Neural cell (in vitro differentiated cells): ENCODE measurements around the gene SLC6A3. TPM values are rescaled to one million over a fixed set of nuclear protein-coding genes. Genes with fewer than 3 reads are reported as not detected.

ENCODE experiments used
- H2AFZ ChIP-seq: fragments of 200-600, 300-800 bp; sonication (generic), shearing (Covaris generic); 2 replicates; pipeline ENCODE4 v1.6.0; 2014; ENCODE audit warnings: low read depth, mild to moderate bottlenecking, antibody characterized with exemption, low read length, moderate library complexity
- H3F3A ChIP-seq: fragments of 200-600 bp; shearing (Covaris generic); 2 replicates; pipeline ENCODE4 v1.6.1; 2016; ENCODE audit warnings: mild to moderate bottlenecking, moderate library complexity, mixed read lengths, antibody characterized with exemption, low read length; ENCODE audit not compliant: insufficient read depth, poor library complexity, severe bottlenecking
- H3K27ac ChIP-seq: fragments of 200-600, 300-800 bp; sonication (generic), shearing (Covaris generic); 2 replicates; pipeline ENCODE4 v1.5.1; 2014; ENCODE audit warnings: mild to moderate bottlenecking, low read length, moderate library complexity
- H3K27me3 ChIP-seq: fragments of 300-800, 200-600 bp; sonication (generic), shearing (Covaris generic); 2 replicates; pipeline ENCODE4 v1.6.0; 2014; ENCODE audit warnings: mild to moderate bottlenecking, low read depth, low read length, moderate library complexity; ENCODE audit not compliant: insufficient read depth
- H3K36me3 ChIP-seq: fragments of 300-800, 200-600 bp; sonication (generic), shearing (Covaris generic); 2 replicates; pipeline ENCODE4 v1.5.1; 2014; ENCODE audit warnings: mild to moderate bottlenecking, antibody characterized with exemption, low read length, moderate library complexity; ENCODE audit not compliant: insufficient read depth
- H3K4me2 ChIP-seq: fragments of 300-800, 200-600 bp; sonication (generic), shearing (Covaris generic); 2 replicates; pipeline ENCODE4 v1.6.0; 2014; ENCODE audit warnings: mild to moderate bottlenecking, low read length
- H3K4me3 ChIP-seq: fragments of 300-800, 200-600 bp; sonication (generic), shearing (Covaris generic); 2 replicates; pipeline ENCODE4 v1.5.1; 2014; ENCODE audit warnings: mild to moderate bottlenecking, low read length, moderate library complexity
- H3K79me2 ChIP-seq: fragments of 200-600 bp; shearing (Covaris generic); replicated peaks from 2 replicates; pipeline ENCODE4 v1.6.0; 2014; ENCODE audit warnings: mild to moderate bottlenecking, low read length, moderate library complexity; ENCODE audit not compliant: insufficient read depth
- H3K9ac ChIP-seq: fragments of 300-800, 200-600 bp; sonication (generic), shearing (Covaris generic); 2 replicates; pipeline ENCODE4 v1.6.1; 2016; ENCODE audit warnings: mild to moderate bottlenecking, low read length, mixed read lengths
- H3K9me2 ChIP-seq: fragments of 200-600 bp; shearing (Covaris generic); 2 replicates; pipeline ENCODE4 v1.6.1; 2016; ENCODE audit warnings: mild to moderate bottlenecking, low read length, mixed read lengths; ENCODE audit not compliant: insufficient read depth
- H3K9me3 ChIP-seq: fragments of 200-600, 300-800 bp; sonication (generic), shearing (Covaris generic); 2 replicates; pipeline ENCODE4 v1.6.1; 2016; ENCODE audit warnings: mild to moderate bottlenecking, mixed run types, low read length, moderate library complexity, mixed read lengths
- H4K20me1 ChIP-seq: fragments of 200-600 bp; shearing (Covaris generic); 2 replicates; pipeline ENCODE4 v1.6.1; 2016; ENCODE audit warnings: mild to moderate bottlenecking, mixed run types; ENCODE audit not compliant: insufficient read depth
- EP300 ChIP-seq: fragments of 450-650 bp; conservative IDR thresholded peaks from 2 replicates; pipeline ENCODE4 v1.6.1; 2014; ENCODE audit warnings: antibody characterized with exemption, mild to moderate bottlenecking, moderate library complexity; ENCODE audit not compliant: poor library complexity, severe bottlenecking
- EZH2 ChIP-seq: fragments of 200-600, 300-800 bp; shearing (Covaris generic), sonication (generic); IDR thresholded peaks from 2 replicates; pipeline ENCODE4 v1.6.1; 2014; ENCODE audit warnings: antibody characterized with exemption, low read length, borderline replicate concordance, mild to moderate bottlenecking; ENCODE audit not compliant: insufficient read depth, poor library complexity, severe bottlenecking
- REST ChIP-seq: IDR thresholded peaks from 2 replicates; pipeline ENCODE4 v1.6.1; 2012; ENCODE audit warnings: borderline replicate concordance
- TAF1 ChIP-seq: IDR thresholded peaks from 2 replicates; pipeline ENCODE4 v1.6.1; 2012; ENCODE audit warnings: low read depth
- polyA plus RNA-seq: library from polyadenylated mRNA; depleted of rRNA; stranded (reverse); fragments of >200 nt; gene quantifications from 2 replicates; pipeline ENCODE4 v1.2.3, GENCODE V29; 2014

Gene SLC6A3
- polyA plus RNA-seq, 1 donor from 2014 or later: 0.77 TPM

GRCh38 chr5:1419476-1420210 is 25.6 kb downstream of the SLC6A3 start:
- Histone ChIP-seq H3K9ac (no peak overlapping the region), H4K20me1 (no peaks in the 10 kb centered on the region), H2AFZ (no peak overlapping the region), H3K27ac (no peak overlapping the region), H3K4me3 (no peak overlapping the region), H3K9me3 (no peaks in the 10 kb centered on the region), H3F3A (no peaks in the 10 kb centered on the region), H3K36me3 (no peaks in the 10 kb centered on the region), H3K79me2 (no peaks in the 10 kb centered on the region), H3K9me2 (no peaks in the 10 kb centered on the region), H3K27me3 (no peaks in the 10 kb centered on the region), H3K4me2 (no peak overlapping the region)
- no peak for TF ChIP-seq REST
- TF ChIP-seq EP300: no peak

- H3K9ac ChIP-seq: no peak overlapping the region
- no peaks in the 10 kb centered on the region for H3F3A ChIP-seq
- TF ChIP-seq TAF1: no peak
- H3K36me3 ChIP-seq: no peaks in the 10 kb centered on the region
- no peak overlapping the region for H3K27ac ChIP-seq
- no peak overlapping the region for H3K4me3 ChIP-seq
- no peaks in the 10 kb centered on the region for H3K9me2 ChIP-seq
- no peaks in the 10 kb centered on the region for H4K20me1 ChIP-seq
- no peak overlapping the region for H3K4me2 ChIP-seq
- H2AFZ ChIP-seq: no peak overlapping the region
- no peaks in the 10 kb centered on the region for H3K79me2 ChIP-seq
- H3K9me3 ChIP-seq: no peaks in the 10 kb centered on the region
- H3K27me3 ChIP-seq: no peaks in the 10 kb centered on the region
Measured at GRCh38 chr5:1418921-1419280, 26.3 kb downstream of the SLC6A3 start.

- Histone ChIP-seq H3K9me2 (no peaks in the 10 kb centered on the region), H3K79me2 (no peaks in the 10 kb centered on the region), H3K27ac (no peak overlapping the region), H3F3A (no peaks in the 10 kb centered on the region), H3K4me2 (no peak overlapping the region), H3K9ac (no peak overlapping the region), H3K4me3 (no peak overlapping the region), H3K27me3 (no peaks in the 10 kb centered on the region), H2AFZ (no peak overlapping the region), H3K9me3 (no peaks in the 10 kb centered on the region), H3K36me3 (no peaks in the 10 kb centered on the region), H4K20me1 (no peaks in the 10 kb centered on the region)
- TF ChIP-seq EZH2 (no peak), EP300 (peak; percentile 67)
Measured at GRCh38 chr5:1418238-1418920, 26.9 kb downstream of the SLC6A3 start.
